SK-N-SH (cell line): Measurements from ENCODE around the gene PRDM5. TPM values are rescaled to one million over a fixed set of nuclear protein-coding genes. Genes with fewer than 3 reads are reported as not detected.

Experiments used
- CTCF ChIA-PET: fragments of 300-600, 350-600 bp; formaldehyde crosslinking; extraction: SDS; loops from one replicate; lab custom pipeline; 2021; lab: Yijun Ruan, JAX
- POLR2A ChIA-PET: fragments of 350-600 bp; sonication (Branson Sonifier 250); formaldehyde crosslinking; extraction: SDS; loops from one replicate; lab custom pipeline; 2020; ENCODE audit warnings: antibody characterized with exemption, inconsistent platforms; lab: Yijun Ruan, JAX
- DNase-seq: peaks from one replicate; pipeline ENCODE4 v3.0.0; 2012
- H2AFZ ChIP-seq: fragments of 200-600 bp; sonication (generic); 2 replicates; pipeline ENCODE4 v1.8.1; 2016; ENCODE audit warnings: antibody characterized with exemption, mild to moderate bottlenecking, low read depth
- H3F3A ChIP-seq: fragments of 200-600 bp; sonication (generic); replicated peaks from 2 replicates; pipeline ENCODE3; 2016; ENCODE audit warnings: antibody characterized with exemption, mild to moderate bottlenecking; ENCODE audit not compliant: insufficient read depth
- H3K27ac ChIP-seq, 2 experiments: fragments of 200-500 bp in 1 of 2; fragments of 200-600 bp in 1 of 2; sonication (Bioruptor generic) in 1 of 2; sonication (generic), shearing (Covaris generic) in 1 of 2; 2 replicates each; pipeline versions ENCODE4 v1.5.1 to v1.6.1; 2014 to 2016; ENCODE audit warnings: low read depth in 2 of 2, inconsistent platforms in 1 of 2, low read length in 1 of 2, mild to moderate bottlenecking in 1 of 2, mixed read lengths in 1 of 2
- H3K27me3 ChIP-seq: fragments of 200-600 bp; sonication (generic), shearing (Covaris generic); 2 replicates; pipeline ENCODE4 v1.6.1; 2016; ENCODE audit warnings: mixed run types; ENCODE audit not compliant: insufficient read depth
- H3K36me3 ChIP-seq, 2 experiments: fragments of 200-500 bp in 1 of 2; fragments of 200-600 bp in 1 of 2; sonication (Bioruptor generic) in 1 of 2; sonication (generic) in 1 of 2; replicated peaks in 1 of 2; 2 replicates each; pipeline versions ENCODE3 to v1.5.1; 2014 to 2016; ENCODE audit warnings: low read length in 1 of 2, mild to moderate bottlenecking in 1 of 2; ENCODE audit not compliant: insufficient read depth in 2 of 2, control insufficient read depth in 1 of 2
- H3K4me1 ChIP-seq, 2 experiments: fragments of 200-500 bp in 1 of 2; fragments of 200-600 bp in 1 of 2; sonication (Bioruptor generic) in 1 of 2; sonication (generic), shearing (Covaris generic) in 1 of 2; 2 replicates each; pipeline versions ENCODE4 v1.5.1 to v1.6.1; 2014 to 2016; ENCODE audit warnings: low read depth in 1 of 2, low read length in 1 of 2, mixed run types in 1 of 2; ENCODE audit not compliant: insufficient read depth in 2 of 2, control insufficient read depth in 1 of 2
- H3K4me2 ChIP-seq: fragments of 200-600 bp; sonication (generic), shearing (Covaris generic); 2 replicates; pipeline ENCODE4 v1.6.1; 2017; ENCODE audit warnings: mixed run types
- H3K4me3 ChIP-seq, 2 experiments: fragments of 200-500 bp in 1 of 2; fragments of 200-600 bp in 1 of 2; sonication (Bioruptor generic) in 1 of 2; sonication (generic), shearing (Covaris generic) in 1 of 2; 2 replicates each; pipeline versions ENCODE4 v1.5.1 to v1.8.1; 2014 to 2016; ENCODE audit warnings: low read depth in 2 of 2, inconsistent platforms in 1 of 2, low read length in 1 of 2, mild to moderate bottlenecking in 1 of 2, mixed read lengths in 1 of 2, moderate library complexity in 1 of 2
- H3K79me2 ChIP-seq: fragments of 200-600 bp; sonication (generic); 2 replicates; pipeline ENCODE4 v1.8.1; 2017; ENCODE audit warnings: mild to moderate bottlenecking; ENCODE audit not compliant: insufficient read depth
- H3K9ac ChIP-seq: fragments of 200-600 bp; sonication (generic); 2 replicates; pipeline ENCODE4 v1.6.1; 2017; ENCODE audit warnings: mixed run types
- H3K9me2 ChIP-seq: fragments of 200-600 bp; sonication (generic); 2 replicates; pipeline ENCODE4 v1.6.1; 2017; ENCODE audit warnings: mixed run types
- H3K9me3 ChIP-seq: fragments of 200-600 bp; sonication (generic); 2 replicates; pipeline ENCODE4 v1.6.1; 2017; ENCODE audit warnings: mixed run types, mild to moderate bottlenecking, moderate library complexity
- H4K20me1 ChIP-seq: fragments of 200-600 bp; sonication (generic); 2 replicates; pipeline ENCODE4 v1.6.1; 2017; ENCODE audit warnings: mild to moderate bottlenecking, mixed run types; ENCODE audit not compliant: insufficient read depth
- EP300 ChIP-seq, 2 experiments: IDR thresholded peaks; 2 replicates each; pipeline versions ENCODE4 v1.4.0 to v1.6.1; 2012; ENCODE audit warnings: borderline replicate concordance in 1 of 2, low read depth in 1 of 2, low read length in 1 of 2
- EZH2phosphoT487 ChIP-seq: fragments of 200-600 bp; sonication (generic); IDR thresholded peaks from 2 replicates; pipeline ENCODE4 v1.6.1; 2017; ENCODE audit warnings: low read depth, mixed run types, mild to moderate bottlenecking, antibody characterized with exemption, moderate library complexity, borderline replicate concordance
- FOSL2 ChIP-seq: IDR thresholded peaks from 2 replicates; pipeline ENCODE4 v1.4.0; 2012; ENCODE audit warnings: low read depth, mild to moderate bottlenecking, moderate library complexity, borderline replicate concordance
- FOXJ3 ChIP-seq: sonication (generic); formaldehyde crosslinking; IDR thresholded peaks from 2 replicates; pipeline ENCODE4 v1.5.1; 2020; ENCODE audit warnings: mild to moderate bottlenecking, missing genetic modification reagents
- GABPA ChIP-seq: IDR thresholded peaks from 2 replicates; pipeline ENCODE4 v1.4.0; 2012; ENCODE audit warnings: low read depth, mild to moderate bottlenecking
- GATA2 ChIP-seq: sonication (generic); formaldehyde crosslinking; IDR thresholded peaks from 2 replicates; pipeline ENCODE4 v1.5.0; 2020; ENCODE audit warnings: mild to moderate bottlenecking, missing genetic modification reagents
- JUND ChIP-seq: IDR thresholded peaks from 2 replicates; pipeline ENCODE4 v1.4.0; 2012
- NFIC ChIP-seq: IDR thresholded peaks from 2 replicates; pipeline ENCODE4 v1.4.0; 2012; ENCODE audit warnings: borderline replicate concordance
- POLR2AphosphoS5 ChIP-seq: IDR thresholded peaks from 2 replicates; pipeline ENCODE4 v1.6.1; 2012; ENCODE audit warnings: low read depth, low read length
- RAD21 ChIP-seq: IDR thresholded peaks from 2 replicates; pipeline ENCODE4 v1.6.1; 2012; ENCODE audit warnings: mild to moderate bottlenecking, low read length
- RCOR1 ChIP-seq: fragments of 150-350 bp; IDR thresholded peaks from 2 replicates; pipeline ENCODE4 v1.6.1; 2017; ENCODE audit warnings: antibody characterized with exemption, low read length
- SIN3A ChIP-seq: IDR thresholded peaks from 2 replicates; pipeline ENCODE4 v1.6.1; 2012; ENCODE audit warnings: low read depth, mild to moderate bottlenecking, low read length, moderate library complexity, borderline replicate concordance
- TAF1 ChIP-seq: IDR thresholded peaks from 2 replicates; pipeline ENCODE4 v1.6.1; 2012; ENCODE audit warnings: low read depth, mild to moderate bottlenecking, low read length, moderate library complexity, borderline replicate concordance
- TCF12 ChIP-seq: IDR thresholded peaks from 2 replicates; pipeline ENCODE4 v1.4.0; 2012
- TEAD4 ChIP-seq: IDR thresholded peaks from 2 replicates; pipeline ENCODE4 v1.4.0; 2012; ENCODE audit warnings: mild to moderate bottlenecking, borderline replicate concordance; ENCODE audit not compliant: insufficient read depth
- YY1 ChIP-seq: IDR thresholded peaks from 2 replicates; pipeline ENCODE4 v1.4.0; 2012; ENCODE audit warnings: low read depth, mild to moderate bottlenecking
- WGBS: methylation state at CpG from one replicate; pipeline ENCODE4 v1.1.6; 2017; ENCODE audit warnings: low lambda C conversion rate; 5-methylcytosine and 5-hydroxymethylcytosine counted together
- polyA plus RNA-seq, 3 experiments: library from polyadenylated mRNA; depleted of rRNA; stranded (reverse); fragments of >200 nt; gene quantifications; 2 replicates each; pipeline ENCODE4 v1.2.3, GENCODE V29; 2012
- TF ChIP-seq, protein P1 (sequence below): IDR thresholded peaks from 2 replicates; pipeline ENCODE4; 2012
- TF ChIP-seq, protein P2 (sequence below): IDR thresholded peaks from 2 replicates; pipeline ENCODE4 v1.4.0; 2012; ENCODE audit warnings: low read depth, borderline replicate concordance
- TF ChIP-seq, protein P3 (sequence below): fragments of 150-350 bp; IDR thresholded peaks from 2 replicates; pipeline ENCODE4 v1.6.1; 2017; ENCODE audit warnings: antibody characterized with exemption, low read length, low read depth, borderline replicate concordance
- TF ChIP-seq, protein P4 (sequence below): IDR thresholded peaks from 2 replicates; pipeline ENCODE4 v1.4.0; 2012; ENCODE audit warnings: low read depth

The PRDM5 gene
- polyA plus RNA-seq, 1 of the 3 experiments (the other 2 are of a cell fraction) = 3.8 TPM

DNA sequence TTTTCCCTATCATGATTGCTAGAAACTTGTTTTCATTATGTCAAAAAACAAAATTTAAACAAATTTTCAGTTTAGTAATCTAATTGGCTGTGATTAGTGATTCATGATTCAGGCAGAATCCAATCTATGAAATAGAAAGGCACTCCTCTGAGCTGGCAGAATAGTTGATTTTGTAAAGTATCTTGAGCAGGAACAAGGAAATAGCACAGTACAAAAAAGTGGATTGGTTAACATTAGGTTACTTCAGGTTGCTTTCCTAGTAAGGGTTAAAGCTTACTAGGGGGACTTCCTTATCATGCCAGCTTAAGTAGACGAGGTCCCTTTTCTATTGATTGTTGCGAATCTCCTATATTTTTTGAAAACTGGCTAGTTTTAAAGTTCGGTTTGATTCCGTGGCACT is 43.4 kb upstream of the PRDM5 start (continued):
- no peak for TF ChIP-seq NFIC
- no peak for TF ChIP-seq TEAD4
- TF ChIP-seq GABPA = no peak
- TF ChIP-seq, protein P1, sequence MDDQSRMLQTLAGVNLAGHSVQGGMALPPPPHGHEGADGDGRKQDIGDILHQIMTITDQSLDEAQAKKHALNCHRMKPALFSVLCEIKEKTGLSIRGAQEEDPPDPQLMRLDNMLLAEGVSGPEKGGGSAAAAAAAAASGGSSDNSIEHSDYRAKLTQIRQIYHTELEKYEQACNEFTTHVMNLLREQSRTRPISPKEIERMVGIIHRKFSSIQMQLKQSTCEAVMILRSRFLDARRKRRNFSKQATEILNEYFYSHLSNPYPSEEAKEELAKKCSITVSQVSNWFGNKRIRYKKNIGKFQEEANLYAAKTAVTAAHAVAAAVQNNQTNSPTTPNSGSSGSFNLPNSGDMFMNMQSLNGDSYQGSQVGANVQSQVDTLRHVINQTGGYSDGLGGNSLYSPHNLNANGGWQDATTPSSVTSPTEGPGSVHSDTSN = no peak
- TF ChIP-seq EP300 (IDR thresholded peaks at IDR 0.05; ENCODE audit: borderline replicate concordance in 1 of 2, low read depth in 1 of 2, low read length in 1 of 2) = no peak
- no peak for TF ChIP-seq EZH2phosphoT487

DNA sequence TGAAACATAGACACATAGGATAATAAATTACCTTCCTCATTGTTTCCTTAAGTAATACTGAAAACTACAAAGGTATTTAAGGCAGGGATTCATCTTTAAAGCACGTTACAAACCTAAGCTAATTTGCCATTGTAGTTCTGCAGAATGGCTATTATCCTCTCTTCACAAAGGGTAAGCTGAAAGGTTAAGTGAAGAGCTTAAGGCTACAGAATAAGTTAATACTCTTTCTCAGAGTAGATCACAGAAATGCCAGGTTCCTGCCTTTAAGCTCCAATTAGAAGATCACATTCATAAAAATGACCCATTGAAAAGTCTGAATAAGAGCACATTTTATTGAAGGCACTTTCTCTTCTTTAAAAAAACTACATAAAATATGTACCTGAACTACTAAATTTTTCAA is 42.1 kb upstream of the PRDM5 start:
- H2AFZ ChIP-seq = no peak overlapping the region
- TF ChIP-seq RCOR1 = no peak
- no peak for TF ChIP-seq TCF12
- TF ChIP-seq SIN3A = no peak
- TF ChIP-seq POLR2AphosphoS5 = no peak
- TF ChIP-seq, protein P2, sequence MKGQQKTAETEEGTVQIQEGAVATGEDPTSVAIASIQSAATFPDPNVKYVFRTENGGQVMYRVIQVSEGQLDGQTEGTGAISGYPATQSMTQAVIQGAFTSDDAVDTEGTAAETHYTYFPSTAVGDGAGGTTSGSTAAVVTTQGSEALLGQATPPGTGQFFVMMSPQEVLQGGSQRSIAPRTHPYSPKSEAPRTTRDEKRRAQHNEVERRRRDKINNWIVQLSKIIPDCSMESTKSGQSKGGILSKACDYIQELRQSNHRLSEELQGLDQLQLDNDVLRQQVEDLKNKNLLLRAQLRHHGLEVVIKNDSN = no peak
- no peak for TF ChIP-seq JUND
- no peak for TF ChIP-seq TEAD4
- no peak for TF ChIP-seq YY1
- no peak for TF ChIP-seq EZH2phosphoT487
- no peak for TF ChIP-seq GABPA
- no peak for DNase-seq
- H3K27me3 ChIP-seq = no peaks in the 10 kb centered on the region
- 10% methylated on average over 1 of the region's 1 CpG for WGBS
- no peaks in the 10 kb centered on the region for H3K9me3 ChIP-seq
- H3K4me2 ChIP-seq = no peak overlapping the region
- H3F3A ChIP-seq = no peaks in the 10 kb centered on the region
- no peak overlapping the region for H3K4me3 ChIP-seq
- CTCF ChIA-PET = no interaction called here
- H3K36me3 ChIP-seq = no peaks in the 10 kb centered on the region
- no peaks in the 10 kb centered on the region; a peak in 1 of 4 replicates for H3K4me1 ChIP-seq
- no peak overlapping the region for H3K9ac ChIP-seq
- H3K79me2 ChIP-seq = no peaks in the 10 kb centered on the region
- H4K20me1 ChIP-seq = no peaks in the 10 kb centered on the region
- H3K27ac ChIP-seq = no peak overlapping the region
- H3K9me2 ChIP-seq = 0 out of 2 replicates have a peak, but pooled peaks cover 3% of the 10 kb centered on the region
- POLR2A ChIA-PET = no interaction called here

DNA sequence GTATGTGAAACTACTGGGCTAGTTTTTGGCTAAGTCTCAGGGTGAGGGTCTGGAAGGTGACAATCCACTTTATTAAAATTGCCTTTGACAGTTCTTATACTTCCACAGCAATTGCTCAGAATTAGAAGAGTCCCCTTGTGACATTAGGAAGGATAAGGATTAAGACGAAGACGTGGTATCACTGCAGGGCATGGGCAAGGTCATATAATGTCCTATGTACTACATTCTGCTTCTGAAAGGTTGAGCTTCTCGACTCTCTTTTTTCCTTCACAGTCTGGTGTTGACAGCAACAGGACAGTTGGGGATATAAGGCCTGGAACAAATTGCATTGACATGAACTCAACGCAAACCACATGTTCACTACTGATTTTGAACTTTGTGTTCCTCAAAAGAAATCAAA is 40.9 kb upstream of the PRDM5 start:
- no peak overlapping the region for H3K4me2 ChIP-seq
- H3K4me3 ChIP-seq = no peak overlapping the region
- no peak overlapping the region for H2AFZ ChIP-seq
- DNase-seq = no peak
- no peak overlapping the region for H3K9ac ChIP-seq
- H3K79me2 ChIP-seq = no peaks in the 10 kb centered on the region
- H3K4me1 ChIP-seq = no peaks in the 10 kb centered on the region; a peak in 1 of 4 replicates
- WGBS = 68% methylated on average over 4 of the region's 4 CpGs
- POLR2A ChIA-PET = no interaction called here
- H3K9me3 ChIP-seq = no peaks in the 10 kb centered on the region
- H3K27ac ChIP-seq = no peak overlapping the region
- no peaks in the 10 kb centered on the region for H3K27me3 ChIP-seq
- 0 out of 2 replicates have a peak, but pooled peaks cover 3% of the 10 kb centered on the region for H3K9me2 ChIP-seq
- no peaks in the 10 kb centered on the region for H3K36me3 ChIP-seq
- TF ChIP-seq POLR2AphosphoS5 (no peak), RCOR1 (no peak), TCF12 (no peak), SIN3A (no peak), TEAD4 (no peak), NFIC (no peak), GATA2 (CRISPR knock-in tag) (no peak), RAD21 (no peak), FOXJ3 (CRISPR knock-in tag) (no peak), JUND (no peak), TAF1 (no peak), EP300 (IDR thresholded peaks at IDR 0.05; ENCODE audit: borderline replicate concordance in 1 of 2, low read depth in 1 of 2, low read length in 1 of 2) (no peak), FOSL2 (no peak)
- TF ChIP-seq, protein P3, sequence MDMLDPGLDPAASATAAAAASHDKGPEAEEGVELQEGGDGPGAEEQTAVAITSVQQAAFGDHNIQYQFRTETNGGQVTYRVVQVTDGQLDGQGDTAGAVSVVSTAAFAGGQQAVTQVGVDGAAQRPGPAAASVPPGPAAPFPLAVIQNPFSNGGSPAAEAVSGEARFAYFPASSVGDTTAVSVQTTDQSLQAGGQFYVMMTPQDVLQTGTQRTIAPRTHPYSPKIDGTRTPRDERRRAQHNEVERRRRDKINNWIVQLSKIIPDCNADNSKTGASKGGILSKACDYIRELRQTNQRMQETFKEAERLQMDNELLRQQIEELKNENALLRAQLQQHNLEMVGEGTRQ = no peak
- TF ChIP-seq, protein P2 = no peak
- TF ChIP-seq, protein P4, sequence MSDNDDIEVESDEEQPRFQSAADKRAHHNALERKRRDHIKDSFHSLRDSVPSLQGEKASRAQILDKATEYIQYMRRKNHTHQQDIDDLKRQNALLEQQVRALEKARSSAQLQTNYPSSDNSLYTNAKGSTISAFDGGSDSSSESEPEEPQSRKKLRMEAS = no peak
- H4K20me1 ChIP-seq = no peaks in the 10 kb centered on the region
- no peaks in the 10 kb centered on the region for H3F3A ChIP-seq
- CTCF ChIA-PET = no interaction called here
